Omental fat pad (tissue), 4 donors: Measurements from ENCODE around the gene OXTR. TPM values are rescaled to one million over a fixed set of nuclear protein-coding genes. Genes with fewer than 3 reads are reported as not detected.

Source experiments
- ATAC-seq: fragments of 150-250 bp; one replicate; pipeline ENCODE4 v1.9.1; 2016; ENCODE audit warnings: mild to moderate bottlenecking, moderate library complexity; ENCODE audit not compliant: low FRiP score
- DNase-seq: peaks from one replicate; pipeline ENCODE4 v3.0.0-alpha.2; 2019; ENCODE audit warnings: low spot score
- CTCF ChIP-seq, 3 donors: fragments of 450-650 bp; IDR thresholded peaks; one replicate each; pipeline ENCODE4 v1.5.1; 2016 to 2017; ENCODE audit warnings: antibody characterized with exemption in 3 of 3, mild to moderate bottlenecking in 3 of 3, moderate library complexity in 2 of 3
- total RNA-seq, 4 donors: library from RNA; depleted of rRNA; stranded (reverse); fragments of >200 nt; gene quantifications; one replicate each; pipeline ENCODE4 v1.1.0, GENCODE V29; 2016

Gene OXTR
- total RNA-seq: 1 to 10 TPM in 2 of 4 donors, under 1 TPM in 2; 0.13 to 2.4 (median 0.83) TPM

GRCh38 chr3:8769088-8769822, at the start of gene OXTR:
TSS of gene OXTR (minus strand) at chr3:8769613. CDS start at chr3:8768187, 1,426 bp downstream.
- TF ChIP-seq CTCF (IDR thresholded peaks at IDR 0.05): peak in 2 of 3 donors; percentile 67 to 94
- ATAC-seq: peak; percentile 86
- DNase-seq: no peak

GRCh38 chr3:8817486-8817885, 48.1 kb upstream of the OXTR start:
- no peak for DNase-seq
- no peak for ATAC-seq
- no peak for TF ChIP-seq CTCF (IDR thresholded peaks at IDR 0.05)

- TF ChIP-seq CTCF (IDR thresholded peaks at IDR 0.05): no peak
- DNase-seq (no peak), ATAC-seq (no peak)
Measured at GRCh38 chr3:8816106-8816505, 46.7 kb upstream of the OXTR start.

GRCh38 chr3:8813411-8813810, 44.0 kb upstream of the OXTR start:
- no peak for TF ChIP-seq CTCF (IDR thresholded peaks at IDR 0.05)
- ATAC-seq: no peak
- DNase-seq: no peak

- no peak for TF ChIP-seq CTCF (IDR thresholded peaks at IDR 0.05)
- no peak for DNase-seq
- ATAC-seq: no peak
Measured at GRCh38 chr3:8810561-8810960, 41.1 kb upstream of the OXTR start.

- no peak for ATAC-seq
Measured at GRCh38 chr3:8805774-8806173, 36.4 kb upstream of the OXTR start.

More at GRCh38 chr3:8805774-8806173, 36.4 kb upstream of the OXTR start:
- no peak for TF ChIP-seq CTCF (IDR thresholded peaks at IDR 0.05)
- no peak for DNase-seq
